SK-N-SH treated with all-trans-retinoic acid at 6 μM for 48 hours (cell line): Measurements from ENCODE around the gene SEPTIN5.

Source experiments
- ARNTL ChIP-seq: fragments of 450-650 bp; formaldehyde crosslinking; IDR thresholded peaks from 2 replicates; pipeline ENCODE4 v1.5.0; 2020; ENCODE audit warnings: low read depth, mild to moderate bottlenecking, moderate library complexity, borderline replicate concordance
- BACH2 ChIP-seq: fragments of 250-450 bp; sonication (Bioruptor Pico); IDR thresholded peaks from 2 replicates; pipeline ENCODE4 v1.9.0; 2021; ENCODE audit warnings: mild to moderate bottlenecking, borderline replicate concordance
- CREB5 ChIP-seq: fragments of 250-450 bp; sonication (Bioruptor Pico); IDR thresholded peaks from 2 replicates; pipeline ENCODE4 v1.5.1; 2020; ENCODE audit warnings: low read depth, mild to moderate bottlenecking, moderate library complexity
- CSDC2 ChIP-seq: fragments of 250-450 bp; sonication (Bioruptor Pico); IDR thresholded peaks from 2 replicates; pipeline ENCODE4 v1.5.0; 2020; ENCODE audit warnings: mild to moderate bottlenecking, moderate library complexity
- ISL1 ChIP-seq: fragments of 250-450 bp; sonication (Bioruptor Pico); IDR thresholded peaks from 2 replicates; pipeline ENCODE4 v2.1.2; 2022; ENCODE audit warnings: mild to moderate bottlenecking, moderate library complexity
- PATZ1 ChIP-seq: fragments of 250-450 bp; sonication (Bioruptor Pico); IDR thresholded peaks from 2 replicates; pipeline ENCODE4 v1.8.0; 2020; ENCODE audit warnings: mild to moderate bottlenecking, moderate library complexity, borderline replicate concordance
- POU6F1 ChIP-seq: fragments of 250-450 bp; sonication (Bioruptor Pico); IDR thresholded peaks from 2 replicates; pipeline ENCODE4 v1.8.0; 2021; ENCODE audit warnings: low read depth, mild to moderate bottlenecking, moderate library complexity, borderline replicate concordance
- RARB ChIP-seq: fragments of 250-450 bp; sonication (Bioruptor Pico); IDR thresholded peaks from 2 replicates; pipeline ENCODE4 v1.8.0; 2021; ENCODE audit warnings: mild to moderate bottlenecking, moderate library complexity
- SNAI2 ChIP-seq: fragments of 250-450 bp; sonication (Bioruptor Pico); IDR thresholded peaks from 2 replicates; pipeline ENCODE4 v1.5.0; 2020; ENCODE audit warnings: mild to moderate bottlenecking, moderate library complexity
- TCF4 ChIP-seq: fragments of 250-450 bp; sonication (Bioruptor Pico); IDR thresholded peaks from 2 replicates; pipeline ENCODE4 v1.8.0; 2021; ENCODE audit warnings: mild to moderate bottlenecking, moderate library complexity, borderline replicate concordance
- ZFP3 ChIP-seq: fragments of 250-450 bp; sonication (Bioruptor Pico); IDR thresholded peaks from 2 replicates; pipeline ENCODE4 v1.5.0; 2020; ENCODE audit warnings: mild to moderate bottlenecking, moderate library complexity
- ZFP30 ChIP-seq: fragments of 450-650 bp; formaldehyde crosslinking; IDR thresholded peaks from 2 replicates; pipeline ENCODE4 v1.5.0; 2022; ENCODE audit warnings: mild to moderate bottlenecking, moderate library complexity
- ZNF565 ChIP-seq: fragments of 450-650 bp; formaldehyde crosslinking; conservative IDR thresholded peaks from 2 replicates; pipeline ENCODE4 v1.5.0; 2020; ENCODE audit warnings: low read depth, mild to moderate bottlenecking, moderate library complexity
- ZNF8 ChIP-seq: fragments of 450-650 bp; formaldehyde crosslinking; IDR thresholded peaks from 2 replicates; pipeline ENCODE4 v1.5.0; 2020; ENCODE audit warnings: mild to moderate bottlenecking, moderate library complexity

- TF ChIP-seq POU6F1 (CRISPR knock-in tag): no peak
- TF ChIP-seq ARNTL (CRISPR knock-in tag): no peak
- TF ChIP-seq SNAI2: no peak
- TF ChIP-seq ZNF565: no peak
- TF ChIP-seq ISL1 (CRISPR knock-in tag): no peak
- TF ChIP-seq RARB (CRISPR knock-in tag): no peak
- TF ChIP-seq ZFP30: no peak
- TF ChIP-seq ZFP3 (CRISPR knock-in tag): no peak
- TF ChIP-seq TCF4 (CRISPR knock-in tag): no peak
- TF ChIP-seq BACH2 (CRISPR knock-in tag): no peak
- no peak for TF ChIP-seq ZNF8 (CRISPR knock-in tag)
- TF ChIP-seq CREB5 (CRISPR knock-in tag): no peak
- no peak for TF ChIP-seq PATZ1 (CRISPR knock-in tag)
- no peak for TF ChIP-seq CSDC2 (CRISPR knock-in tag)
Observed at GRCh38 chr22:19733755-19734154, 19.5 kb downstream of the SEPTIN5 start.
